ENCODE data around the gene TNS3.

Gene TNS3

GRCh38 chr7:47386273-47386835 lies 195.6 kb downstream of the TNS3 start:
- H3K4me1 Mint-ChIP-seq = no peaks in the 10 kb centered on the region
- H3K9me3 Mint-ChIP-seq = peaks cover 6% of the 10 kb centered on the region
- no peak for ATAC-seq (replicated peaks; ENCODE audit: extremely low read depth, poor library complexity, severe bottlenecking)
- no peak overlapping the region for H3K4me3 Mint-ChIP-seq
- no peak for DNase-seq (ENCODE audit: low spot score in 2 of 2)
- no peak overlapping the region for H3K27ac Mint-ChIP-seq (ENCODE audit: low read depth)
- H3K27me3 Mint-ChIP-seq = peaks cover 12% of the 10 kb centered on the region
- peaks cover 1% of the 10 kb centered on the region for H3K36me3 Mint-ChIP-seq (ENCODE audit: insufficient read depth)

GRCh38 chr7:47385536-47386125 lies 196.3 kb downstream of the TNS3 start:
- Mint-ChIP-seq H3K9me3 (no peaks in the 10 kb centered on the region), H3K27me3 (peaks cover 12% of the 10 kb centered on the region), H3K4me3 (no peak overlapping the region), H3K4me1 (no peaks in the 10 kb centered on the region), H3K27ac (ENCODE audit: low read depth) (no peak overlapping the region), H3K36me3 (ENCODE audit: insufficient read depth) (peaks cover 1% of the 10 kb centered on the region)
- ATAC-seq (replicated peaks; ENCODE audit: extremely low read depth, poor library complexity, severe bottlenecking) (no peak), DNase-seq (ENCODE audit: low spot score in 2 of 2) (no peak)

GRCh38 chr7:47384755-47385535 lies 197.0 kb downstream of the TNS3 start:
- peaks cover 1% of the 10 kb centered on the region for H3K36me3 Mint-ChIP-seq (ENCODE audit: insufficient read depth)
- DNase-seq (ENCODE audit: low spot score in 2 of 2) = no peak
- no peaks in the 10 kb centered on the region for H3K4me1 Mint-ChIP-seq
- no peaks in the 10 kb centered on the region for H3K9me3 Mint-ChIP-seq
- H3K27me3 Mint-ChIP-seq = peaks cover 12% of the 10 kb centered on the region
- no peak for ATAC-seq (replicated peaks; ENCODE audit: extremely low read depth, poor library complexity, severe bottlenecking)
- H3K4me3 Mint-ChIP-seq = no peak overlapping the region
- H3K27ac Mint-ChIP-seq (ENCODE audit: low read depth) = no peak overlapping the region

- Mint-ChIP-seq H3K4me3 (no peak overlapping the region), H3K4me1 (no peaks in the 10 kb centered on the region), H3K9me3 (no peaks in the 10 kb centered on the region), H3K27ac (ENCODE audit: low read depth) (no peak overlapping the region), H3K36me3 (ENCODE audit: insufficient read depth) (peaks cover 1% of the 10 kb centered on the region), H3K27me3 (peaks cover 12% of the 10 kb centered on the region)
- DNase-seq (ENCODE audit: low spot score in 2 of 2) (no peak), ATAC-seq (replicated peaks; ENCODE audit: extremely low read depth, poor library complexity, severe bottlenecking) (no peak)
These were observed 198.0 kb downstream of the TNS3 start for GRCh38 chr7:47383696-47384445.

- ATAC-seq (replicated peaks; ENCODE audit: extremely low read depth, poor library complexity, severe bottlenecking) (no peak), DNase-seq (ENCODE audit: low spot score in 2 of 2) (no peak)
- peaks cover 1% of the 10 kb centered on the region for H3K36me3 Mint-ChIP-seq (ENCODE audit: insufficient read depth)
- no peaks in the 10 kb centered on the region for H3K4me1 Mint-ChIP-seq
- H3K4me3 Mint-ChIP-seq = no peak overlapping the region
- peaks cover 12% of the 10 kb centered on the region for H3K27me3 Mint-ChIP-seq
- H3K27ac Mint-ChIP-seq (ENCODE audit: low read depth) = no peak overlapping the region
- no peaks in the 10 kb centered on the region for H3K9me3 Mint-ChIP-seq
These were observed 198.8 kb downstream of the TNS3 start for GRCh38 chr7:47383072-47383471.

- Mint-ChIP-seq H3K9me3 (no peaks in the 10 kb centered on the region), H3K27me3 (peaks cover 12% of the 10 kb centered on the region), H3K36me3 (ENCODE audit: insufficient read depth) (peaks cover 1% of the 10 kb centered on the region), H3K27ac (ENCODE audit: low read depth) (no peak overlapping the region), H3K4me1 (no peaks in the 10 kb centered on the region), H3K4me3 (no peak overlapping the region)
- no peak for ATAC-seq (replicated peaks; ENCODE audit: extremely low read depth, poor library complexity, severe bottlenecking)
- no peak for DNase-seq (ENCODE audit: low spot score in 2 of 2)
These were observed 199.7 kb downstream of the TNS3 start for GRCh38 chr7:47382200-47382599.

- no peaks in the 10 kb centered on the region for H3K9me3 Mint-ChIP-seq
- H3K27me3 Mint-ChIP-seq = peaks cover 4% of the 10 kb centered on the region
- H3K4me1 Mint-ChIP-seq = no peaks in the 10 kb centered on the region
- DNase-seq (ENCODE audit: low spot score in 2 of 2) (no peak), ATAC-seq (replicated peaks; ENCODE audit: extremely low read depth, poor library complexity, severe bottlenecking) (no peak)
- peaks cover 1% of the 10 kb centered on the region for H3K36me3 Mint-ChIP-seq (ENCODE audit: insufficient read depth)
- no peak overlapping the region for H3K27ac Mint-ChIP-seq (ENCODE audit: low read depth)
- H3K4me3 Mint-ChIP-seq = no peak overlapping the region
These were observed 200.8 kb downstream of the TNS3 start for GRCh38 chr7:47381134-47381495.

- DNase-seq (ENCODE audit: low spot score in 2 of 2) = no peak
- no peaks in the 10 kb centered on the region for H3K27me3 Mint-ChIP-seq
- H3K27ac Mint-ChIP-seq (ENCODE audit: low read depth) = no peak overlapping the region
- no peak overlapping the region for H3K4me3 Mint-ChIP-seq
- no peaks in the 10 kb centered on the region for H3K9me3 Mint-ChIP-seq
- H3K36me3 Mint-ChIP-seq (ENCODE audit: insufficient read depth) = peaks cover 1% of the 10 kb centered on the region
- no peak for ATAC-seq (replicated peaks; ENCODE audit: extremely low read depth, poor library complexity, severe bottlenecking)
- H3K4me1 Mint-ChIP-seq = no peaks in the 10 kb centered on the region
These were observed 201.4 kb downstream of the TNS3 start for GRCh38 chr7:47380325-47381133.

- Mint-ChIP-seq H3K27ac (ENCODE audit: low read depth) (no peak overlapping the region), H3K36me3 (ENCODE audit: insufficient read depth) (peaks cover 1% of the 10 kb centered on the region), H3K4me3 (no peak overlapping the region)
These were observed 202.1 kb downstream of the TNS3 start for GRCh38 chr7:47379629-47380324.

GRCh38 chr7:47378728-47379395 lies 203.0 kb downstream of the TNS3 start:
- Mint-ChIP-seq H3K9me3 (no peaks in the 10 kb centered on the region), H3K27me3 (no peaks in the 10 kb centered on the region), H3K36me3 (ENCODE audit: insufficient read depth) (peaks cover 1% of the 10 kb centered on the region), H3K4me3 (no peak overlapping the region), H3K27ac (ENCODE audit: low read depth) (no peak overlapping the region), H3K4me1 (no peaks in the 10 kb centered on the region)
- DNase-seq (ENCODE audit: low spot score in 2 of 2) (no peak), ATAC-seq (replicated peaks; ENCODE audit: extremely low read depth, poor library complexity, severe bottlenecking) (no peak)

More at GRCh38 chr7:47379629-47380324, 202.1 kb downstream of the TNS3 start:
- ATAC-seq (replicated peaks; ENCODE audit: extremely low read depth, poor library complexity, severe bottlenecking) (no peak), DNase-seq (ENCODE audit: low spot score in 2 of 2) (no peak)
- Mint-ChIP-seq H3K27me3 (no peaks in the 10 kb centered on the region), H3K4me1 (no peaks in the 10 kb centered on the region), H3K9me3 (no peaks in the 10 kb centered on the region)

- no peaks in the 10 kb centered on the region for H3K36me3 Mint-ChIP-seq (ENCODE audit: insufficient read depth)
- no peaks in the 10 kb centered on the region for H3K4me1 Mint-ChIP-seq
- no peaks in the 10 kb centered on the region for H3K27me3 Mint-ChIP-seq
- ATAC-seq (replicated peaks; ENCODE audit: extremely low read depth, poor library complexity, severe bottlenecking) = no peak
- no peaks in the 10 kb centered on the region for H3K9me3 Mint-ChIP-seq
- DNase-seq (ENCODE audit: low spot score in 2 of 2) = no peak
- no peak overlapping the region for H3K4me3 Mint-ChIP-seq
- H3K27ac Mint-ChIP-seq (ENCODE audit: low read depth) = no peak overlapping the region
These were observed 204.2 kb downstream of the TNS3 start for GRCh38 chr7:47377741-47378140.

Measured in central memory CD8-positive, alpha-beta T cell (primary cell).